ENCODE results near the gene ZNF391.
"Not testable (repeated sequence)": the region's sequence is repeated elsewhere in the genome, so short reads cannot be mapped to it uniquely, and the experiment has no call there.

ZNF391 gene

GRCh38 chr6:27424851-27425250 is 36.3 kb downstream of the ZNF391 start:
- DNase-seq: not testable (repeated sequence)

- DNase-seq: no peak
These were observed 37.6 kb downstream of the ZNF391 start for GRCh38 chr6:27426045-27426620.

- no peak for DNase-seq
These were observed 39.9 kb downstream of the ZNF391 start for GRCh38 chr6:27428502-27428901.

GRCh38 chr6:27428966-27429365 is 40.4 kb downstream of the ZNF391 start:
- DNase-seq: no peak

GRCh38 chr6:27433714-27434113 is 45.2 kb downstream of the ZNF391 start:
- no peak for DNase-seq

GRCh38 chr6:27439371-27439770 is 50.8 kb downstream of the ZNF391 start:
- DNase-seq: no peak

- DNase-seq: no peak
These were observed 52.4 kb downstream of the ZNF391 start for GRCh38 chr6:27441001-27441400.

GRCh38 chr6:27442932-27443331 is 54.4 kb downstream of the ZNF391 start:
- no peak for DNase-seq

- DNase-seq: no peak
These were observed 59.9 kb downstream of the ZNF391 start for GRCh38 chr6:27448456-27448855.

- DNase-seq: no peak
These were observed 63.3 kb downstream of the ZNF391 start for GRCh38 chr6:27451660-27452390.

- no peak for DNase-seq
These were observed 63.9 kb downstream of the ZNF391 start for GRCh38 chr6:27452496-27452897.

Measured in activated CD8-positive, alpha-beta memory T cell treated with anti-CD3 and anti-CD28 coated beads for 24 hours (primary cell).